Neural cell (in vitro differentiated cells): Measurements from ENCODE around the gene RNF213. TPM values are rescaled to one million over a fixed set of nuclear protein-coding genes. Genes with fewer than 3 reads are reported as not detected.

Experiments used
- H2AFZ ChIP-seq: fragments of 200-600, 300-800 bp; sonication (generic), shearing (Covaris generic); 2 replicates; pipeline ENCODE4 v1.6.0; 2014; ENCODE audit warnings: low read depth, mild to moderate bottlenecking, antibody characterized with exemption, low read length, moderate library complexity
- H3F3A ChIP-seq: fragments of 200-600 bp; shearing (Covaris generic); 2 replicates; pipeline ENCODE4 v1.6.1; 2016; ENCODE audit warnings: mild to moderate bottlenecking, moderate library complexity, mixed read lengths, antibody characterized with exemption, low read length; ENCODE audit not compliant: insufficient read depth, poor library complexity, severe bottlenecking
- H3K27ac ChIP-seq: fragments of 200-600, 300-800 bp; sonication (generic), shearing (Covaris generic); 2 replicates; pipeline ENCODE4 v1.5.1; 2014; ENCODE audit warnings: mild to moderate bottlenecking, low read length, moderate library complexity
- H3K27me3 ChIP-seq: fragments of 300-800, 200-600 bp; sonication (generic), shearing (Covaris generic); 2 replicates; pipeline ENCODE4 v1.6.0; 2014; ENCODE audit warnings: mild to moderate bottlenecking, low read depth, low read length, moderate library complexity; ENCODE audit not compliant: insufficient read depth
- H3K36me3 ChIP-seq: fragments of 300-800, 200-600 bp; sonication (generic), shearing (Covaris generic); 2 replicates; pipeline ENCODE4 v1.5.1; 2014; ENCODE audit warnings: mild to moderate bottlenecking, antibody characterized with exemption, low read length, moderate library complexity; ENCODE audit not compliant: insufficient read depth
- H3K4me2 ChIP-seq: fragments of 300-800, 200-600 bp; sonication (generic), shearing (Covaris generic); 2 replicates; pipeline ENCODE4 v1.6.0; 2014; ENCODE audit warnings: mild to moderate bottlenecking, low read length
- H3K4me3 ChIP-seq: fragments of 300-800, 200-600 bp; sonication (generic), shearing (Covaris generic); 2 replicates; pipeline ENCODE4 v1.5.1; 2014; ENCODE audit warnings: mild to moderate bottlenecking, low read length, moderate library complexity
- H3K79me2 ChIP-seq: fragments of 200-600 bp; shearing (Covaris generic); replicated peaks from 2 replicates; pipeline ENCODE4 v1.6.0; 2014; ENCODE audit warnings: mild to moderate bottlenecking, low read length, moderate library complexity; ENCODE audit not compliant: insufficient read depth
- H3K9ac ChIP-seq: fragments of 300-800, 200-600 bp; sonication (generic), shearing (Covaris generic); 2 replicates; pipeline ENCODE4 v1.6.1; 2016; ENCODE audit warnings: mild to moderate bottlenecking, low read length, mixed read lengths
- H3K9me2 ChIP-seq: fragments of 200-600 bp; shearing (Covaris generic); 2 replicates; pipeline ENCODE4 v1.6.1; 2016; ENCODE audit warnings: mild to moderate bottlenecking, low read length, mixed read lengths; ENCODE audit not compliant: insufficient read depth
- H3K9me3 ChIP-seq: fragments of 200-600, 300-800 bp; sonication (generic), shearing (Covaris generic); 2 replicates; pipeline ENCODE4 v1.6.1; 2016; ENCODE audit warnings: mild to moderate bottlenecking, mixed run types, low read length, moderate library complexity, mixed read lengths
- H4K20me1 ChIP-seq: fragments of 200-600 bp; shearing (Covaris generic); 2 replicates; pipeline ENCODE4 v1.6.1; 2016; ENCODE audit warnings: mild to moderate bottlenecking, mixed run types; ENCODE audit not compliant: insufficient read depth
- EP300 ChIP-seq: fragments of 450-650 bp; conservative IDR thresholded peaks from 2 replicates; pipeline ENCODE4 v1.6.1; 2014; ENCODE audit warnings: antibody characterized with exemption, mild to moderate bottlenecking, moderate library complexity; ENCODE audit not compliant: poor library complexity, severe bottlenecking
- EZH2 ChIP-seq: fragments of 200-600, 300-800 bp; shearing (Covaris generic), sonication (generic); IDR thresholded peaks from 2 replicates; pipeline ENCODE4 v1.6.1; 2014; ENCODE audit warnings: antibody characterized with exemption, low read length, borderline replicate concordance, mild to moderate bottlenecking; ENCODE audit not compliant: insufficient read depth, poor library complexity, severe bottlenecking
- MXI1 ChIP-seq: fragments of 450-650 bp; conservative IDR thresholded peaks from 2 replicates; pipeline ENCODE4 v1.6.1; 2014; ENCODE audit warnings: antibody characterized with exemption, mild to moderate bottlenecking; ENCODE audit not compliant: poor library complexity, severe bottlenecking
- POLR2AphosphoS5 ChIP-seq: IDR thresholded peaks from 2 replicates; pipeline ENCODE4 v1.6.1; 2012
- RAD21 ChIP-seq: fragments of 450-650 bp; conservative IDR thresholded peaks from 2 replicates; pipeline ENCODE4 v1.6.1; 2014; ENCODE audit warnings: antibody characterized with exemption, mild to moderate bottlenecking, moderate library complexity
- REST ChIP-seq: IDR thresholded peaks from 2 replicates; pipeline ENCODE4 v1.6.1; 2012; ENCODE audit warnings: borderline replicate concordance
- SMC3 ChIP-seq: fragments of 450-650 bp; conservative IDR thresholded peaks from 2 replicates; pipeline ENCODE4 v1.6.1; 2014; ENCODE audit warnings: antibody characterized with exemption, mild to moderate bottlenecking, moderate library complexity; ENCODE audit not compliant: poor library complexity
- TAF1 ChIP-seq: IDR thresholded peaks from 2 replicates; pipeline ENCODE4 v1.6.1; 2012; ENCODE audit warnings: low read depth
- polyA plus RNA-seq: library from polyadenylated mRNA; depleted of rRNA; stranded (reverse); fragments of >200 nt; gene quantifications from 2 replicates; pipeline ENCODE4 v1.2.3, GENCODE V29; 2014
- TF ChIP-seq, protein P1 (sequence below): fragments of 450-650 bp; IDR thresholded peaks from 2 replicates; pipeline ENCODE4 v1.5.1; 2014; ENCODE audit warnings: antibody characterized with exemption, mild to moderate bottlenecking, moderate library complexity; ENCODE audit not compliant: poor library complexity, severe bottlenecking

RNF213 gene
- polyA plus RNA-seq, 1 donor from 2014 or later, result 1.5 TPM

GRCh38 chr17:80219013-80219762, 41.5 kb upstream of the RNF213 start:
- Histone ChIP-seq H3F3A (no peaks in the 10 kb centered on the region), H2AFZ (no peak overlapping the region), H3K9me2 (no peaks in the 10 kb centered on the region), H3K79me2 (no peaks in the 10 kb centered on the region), H3K9ac (peak overlapping the region; percentile 69), H3K27me3 (no peaks in the 10 kb centered on the region), H3K9me3 (no peaks in the 10 kb centered on the region), H3K36me3 (no peaks in the 10 kb centered on the region), H4K20me1 (no peaks in the 10 kb centered on the region), H3K4me3 (peak overlapping the region; percentile 85), H3K27ac (no peak overlapping the region), H3K4me2 (peak overlapping the region; percentile 82)
- TF ChIP-seq SMC3, result no peak
- TF ChIP-seq POLR2AphosphoS5, result no peak
- no peak for TF ChIP-seq MXI1
- TF ChIP-seq EP300, result no peak
- TF ChIP-seq TAF1, result no peak
- no peak for TF ChIP-seq REST
- TF ChIP-seq RAD21, result no peak
- TF ChIP-seq, protein P1, sequence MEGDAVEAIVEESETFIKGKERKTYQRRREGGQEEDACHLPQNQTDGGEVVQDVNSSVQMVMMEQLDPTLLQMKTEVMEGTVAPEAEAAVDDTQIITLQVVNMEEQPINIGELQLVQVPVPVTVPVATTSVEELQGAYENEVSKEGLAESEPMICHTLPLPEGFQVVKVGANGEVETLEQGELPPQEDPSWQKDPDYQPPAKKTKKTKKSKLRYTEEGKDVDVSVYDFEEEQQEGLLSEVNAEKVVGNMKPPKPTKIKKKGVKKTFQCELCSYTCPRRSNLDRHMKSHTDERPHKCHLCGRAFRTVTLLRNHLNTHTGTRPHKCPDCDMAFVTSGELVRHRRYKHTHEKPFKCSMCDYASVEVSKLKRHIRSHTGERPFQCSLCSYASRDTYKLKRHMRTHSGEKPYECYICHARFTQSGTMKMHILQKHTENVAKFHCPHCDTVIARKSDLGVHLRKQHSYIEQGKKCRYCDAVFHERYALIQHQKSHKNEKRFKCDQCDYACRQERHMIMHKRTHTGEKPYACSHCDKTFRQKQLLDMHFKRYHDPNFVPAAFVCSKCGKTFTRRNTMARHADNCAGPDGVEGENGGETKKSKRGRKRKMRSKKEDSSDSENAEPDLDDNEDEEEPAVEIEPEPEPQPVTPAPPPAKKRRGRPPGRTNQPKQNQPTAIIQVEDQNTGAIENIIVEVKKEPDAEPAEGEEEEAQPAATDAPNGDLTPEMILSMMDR, result no peak
- TF ChIP-seq EZH2, result no peak

- H3K9me2 ChIP-seq, result no peaks in the 10 kb centered on the region
- peak overlapping the region; percentile 40 for H2AFZ ChIP-seq
- H3K4me2 ChIP-seq, result peak overlapping the region; percentile 82
- H3K9ac ChIP-seq, result peak overlapping the region; percentile 69
- no peaks in the 10 kb centered on the region for H3K36me3 ChIP-seq
- H3K27me3 ChIP-seq, result no peaks in the 10 kb centered on the region
- H3K27ac ChIP-seq, result no peak overlapping the region
- H3K79me2 ChIP-seq, result no peaks in the 10 kb centered on the region
- H3K9me3 ChIP-seq, result no peaks in the 10 kb centered on the region
- H3F3A ChIP-seq, result no peaks in the 10 kb centered on the region
- TF ChIP-seq EZH2 (no peak), SMC3 (no peak), MXI1 (no peak), EP300 (no peak), REST (no peak), RAD21 (no peak), POLR2AphosphoS5 (no peak), TAF1 (no peak)
- TF ChIP-seq, protein P1, result no peak
- H4K20me1 ChIP-seq, result no peaks in the 10 kb centered on the region
- H3K4me3 ChIP-seq, result peak overlapping the region; percentile 85
Measured at GRCh38 chr17:80219763-80220053, 40.9 kb upstream of the RNF213 start.
